Chondrocyte (in vitro differentiated cells): Measurements from ENCODE around the gene HEATR1. TPM values are rescaled to one million over a fixed set of nuclear protein-coding genes. Genes with fewer than 3 reads are reported as not detected.

Source experiments
- DNase-seq: peaks from one replicate; pipeline ENCODE4 v3.0.0; 2021; ENCODE audit warnings: mixed read lengths, low spot score
- H3K27ac Mint-ChIP-seq: one replicate; pipeline ENCODE4 v1.8.0; 2021; ENCODE audit warnings: mild to moderate bottlenecking, moderate library complexity, mixed read lengths; ENCODE audit not compliant: unreplicated experiment
- H3K27me3 Mint-ChIP-seq: 2 replicates; pipeline ENCODE4 v1.8.0; 2021; ENCODE audit warnings: low read depth, mixed read lengths
- H3K36me3 Mint-ChIP-seq: 2 replicates; pipeline ENCODE4 v1.8.0; 2021; ENCODE audit warnings: low read depth, mixed read lengths
- H3K4me1 Mint-ChIP-seq: 2 replicates; pipeline ENCODE4 v1.8.0; 2021; ENCODE audit warnings: low read depth, mild to moderate bottlenecking, mixed read lengths
- H3K4me3 Mint-ChIP-seq: one replicate; pipeline ENCODE4 v1.8.0; 2021; ENCODE audit warnings: mild to moderate bottlenecking, moderate library complexity, mixed read lengths; ENCODE audit not compliant: unreplicated experiment
- H3K9me3 Mint-ChIP-seq: 2 replicates; pipeline ENCODE4 v1.8.0; 2021; ENCODE audit warnings: low read depth, mixed read lengths
- total RNA-seq: library from RNA; stranded (reverse); gene quantifications from 3 replicates; pipeline ENCODE4 v1.2.1, GENCODE V29; 2021
- TF ChIP-seq, protein P1 (sequence below): fragments of 200-600 bp; sonication (generic); IDR thresholded peaks from 2 replicates; pipeline ENCODE4 v1.5.0; 2021; ENCODE audit warnings: antibody characterized with exemption, mild to moderate bottlenecking, moderate library complexity

The HEATR1 gene
- total RNA-seq, 1 donor from 2014 or later: 23.2 TPM

- peaks cover 13% of the 10 kb centered on the region for H3K4me1 Mint-ChIP-seq
- no peak for DNase-seq
- peaks cover 15% of the 10 kb centered on the region for H3K36me3 Mint-ChIP-seq
- H3K27me3 Mint-ChIP-seq: no peaks in the 10 kb centered on the region
- no peaks in the 10 kb centered on the region for H3K9me3 Mint-ChIP-seq
- H3K4me3 Mint-ChIP-seq: no peak overlapping the region
- no peak overlapping the region for H3K27ac Mint-ChIP-seq
- TF ChIP-seq, protein P1, sequence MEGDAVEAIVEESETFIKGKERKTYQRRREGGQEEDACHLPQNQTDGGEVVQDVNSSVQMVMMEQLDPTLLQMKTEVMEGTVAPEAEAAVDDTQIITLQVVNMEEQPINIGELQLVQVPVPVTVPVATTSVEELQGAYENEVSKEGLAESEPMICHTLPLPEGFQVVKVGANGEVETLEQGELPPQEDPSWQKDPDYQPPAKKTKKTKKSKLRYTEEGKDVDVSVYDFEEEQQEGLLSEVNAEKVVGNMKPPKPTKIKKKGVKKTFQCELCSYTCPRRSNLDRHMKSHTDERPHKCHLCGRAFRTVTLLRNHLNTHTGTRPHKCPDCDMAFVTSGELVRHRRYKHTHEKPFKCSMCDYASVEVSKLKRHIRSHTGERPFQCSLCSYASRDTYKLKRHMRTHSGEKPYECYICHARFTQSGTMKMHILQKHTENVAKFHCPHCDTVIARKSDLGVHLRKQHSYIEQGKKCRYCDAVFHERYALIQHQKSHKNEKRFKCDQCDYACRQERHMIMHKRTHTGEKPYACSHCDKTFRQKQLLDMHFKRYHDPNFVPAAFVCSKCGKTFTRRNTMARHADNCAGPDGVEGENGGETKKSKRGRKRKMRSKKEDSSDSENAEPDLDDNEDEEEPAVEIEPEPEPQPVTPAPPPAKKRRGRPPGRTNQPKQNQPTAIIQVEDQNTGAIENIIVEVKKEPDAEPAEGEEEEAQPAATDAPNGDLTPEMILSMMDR: no peak
Measured at GRCh38 chr1:236530286-236530685, 74.0 kb downstream of the HEATR1 start.

DNA sequence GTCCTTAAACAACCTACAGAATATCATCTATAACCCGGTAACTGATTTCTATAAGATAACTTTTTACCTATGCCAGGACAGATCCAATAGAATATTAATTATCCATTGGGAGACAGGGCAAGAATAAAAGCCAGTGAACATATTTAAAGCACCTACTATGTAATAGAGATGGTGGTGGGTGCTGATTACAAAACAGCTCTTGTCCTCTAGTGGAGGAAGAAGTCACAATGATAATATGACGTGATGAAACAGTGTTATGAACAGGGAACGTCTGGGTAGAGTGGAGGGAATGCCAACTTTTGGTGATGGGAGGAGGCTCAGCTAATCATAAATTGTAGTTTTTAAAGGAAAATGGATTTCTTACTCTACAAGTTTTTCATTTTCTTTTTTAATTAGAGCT is 78.2 kb downstream of the HEATR1 start:
- Mint-ChIP-seq H3K4me1 (peaks cover 10% of the 10 kb centered on the region), H3K36me3 (peaks cover 12% of the 10 kb centered on the region), H3K27me3 (no peaks in the 10 kb centered on the region), H3K4me3 (no peak overlapping the region), H3K9me3 (no peaks in the 10 kb centered on the region), H3K27ac (no peak overlapping the region)
- DNase-seq: no peak
- TF ChIP-seq, protein P1: no peak

GRCh38 chr1:236524895-236525184 is 79.5 kb downstream of the HEATR1 start:
- no peaks in the 10 kb centered on the region for H3K9me3 Mint-ChIP-seq
- DNase-seq: no peak
- H3K36me3 Mint-ChIP-seq: peaks cover 10% of the 10 kb centered on the region
- TF ChIP-seq, protein P1: no peak
- H3K27me3 Mint-ChIP-seq: no peaks in the 10 kb centered on the region
- H3K27ac Mint-ChIP-seq: peak overlapping the region; percentile 96
- H3K4me3 Mint-ChIP-seq: peak overlapping the region; percentile 84
- H3K4me1 Mint-ChIP-seq: peaks cover 16% of the 10 kb centered on the region

- DNase-seq: no peak
- TF ChIP-seq, protein P1: peak; percentile 9
- H3K27ac Mint-ChIP-seq: peak overlapping the region; percentile 96
- H3K4me3 Mint-ChIP-seq: peak overlapping the region; percentile 84
- no peaks in the 10 kb centered on the region for H3K27me3 Mint-ChIP-seq
- peaks cover 10% of the 10 kb centered on the region for H3K36me3 Mint-ChIP-seq
- peaks cover 16% of the 10 kb centered on the region for H3K4me1 Mint-ChIP-seq
- no peaks in the 10 kb centered on the region for H3K9me3 Mint-ChIP-seq
Measured at GRCh38 chr1:236524142-236524894, 80.0 kb downstream of the HEATR1 start.

GRCh38 chr1:236523704-236524141 is 80.6 kb downstream of the HEATR1 start, which contains the start of gene LGALS8:
LGALS8 (plus strand) TSS chr1:236523982; CDS start chr1:236526071, 2,089 bp downstream.
- TF ChIP-seq, protein P1: no peak
- Mint-ChIP-seq H3K9me3 (no peaks in the 10 kb centered on the region), H3K27ac (peak within 1 kb of the TSS; percentile 96), H3K4me3 (peak within 1 kb of the TSS; percentile 84), H3K36me3 (peaks cover 8% of the 10 kb centered on the region), H3K27me3 (no peaks in the 10 kb centered on the region), H3K4me1 (peaks cover 16% of the 10 kb centered on the region)
- DNase-seq: peak; percentile 93
